GM19372 (cell line): ENCODE data around the gene GALNT16.
"Not testable (repeated sequence)": the region's sequence is repeated elsewhere in the genome, so short reads cannot be mapped to it uniquely, and the experiment has no call there.

Experiments used
- ATAC-seq: cut with Tn5 transposase; IDR thresholded peaks from one replicate; pipeline ENCODE4 v1.9.1; 2021; ENCODE audit warnings: mild to moderate bottlenecking, low read depth, moderate library complexity; ENCODE audit not compliant: unreplicated experiment

The GALNT16 gene

DNA sequence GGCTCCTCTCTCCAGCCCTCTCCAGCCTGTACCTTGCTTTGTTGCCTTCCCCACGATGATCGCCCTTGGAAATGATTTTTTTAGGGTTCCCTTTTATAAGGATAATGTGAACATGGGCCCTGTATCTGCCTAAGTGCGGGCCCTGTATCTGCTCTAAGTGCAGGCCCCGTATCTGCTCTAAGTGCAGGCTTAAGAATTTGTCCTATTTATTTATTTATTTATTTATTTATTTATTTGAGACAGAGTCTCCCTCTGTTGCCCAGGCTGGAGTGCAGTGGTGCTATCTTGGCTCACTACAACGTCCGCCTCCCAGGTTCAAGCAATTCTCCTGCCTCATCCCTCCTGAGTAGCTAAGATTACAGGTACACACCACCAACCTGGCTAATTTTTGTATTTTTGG, 22.5 kb downstream of the GALNT16 start:
- no peak for ATAC-seq

DNA sequence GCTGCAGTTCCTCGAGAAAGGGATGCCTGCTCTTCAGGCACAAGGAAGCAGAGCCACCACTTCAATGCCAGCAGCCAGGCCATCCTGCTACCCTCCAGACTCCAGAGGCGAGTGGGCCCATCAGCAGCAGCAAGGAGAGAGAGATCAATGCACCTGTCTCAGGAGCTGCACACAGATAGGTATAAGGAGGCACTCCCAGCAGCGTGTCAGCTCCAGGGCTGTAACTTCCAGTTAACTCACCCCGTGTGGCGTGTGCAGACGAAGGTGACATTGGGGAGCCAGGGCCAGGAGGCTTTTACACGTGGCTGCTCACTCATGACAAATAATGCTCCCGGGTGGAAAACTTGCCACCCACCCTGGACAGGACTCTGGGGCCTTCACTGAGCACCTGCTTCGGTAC, 24.2 kb downstream of the GALNT16 start:
- no peak for ATAC-seq

DNA sequence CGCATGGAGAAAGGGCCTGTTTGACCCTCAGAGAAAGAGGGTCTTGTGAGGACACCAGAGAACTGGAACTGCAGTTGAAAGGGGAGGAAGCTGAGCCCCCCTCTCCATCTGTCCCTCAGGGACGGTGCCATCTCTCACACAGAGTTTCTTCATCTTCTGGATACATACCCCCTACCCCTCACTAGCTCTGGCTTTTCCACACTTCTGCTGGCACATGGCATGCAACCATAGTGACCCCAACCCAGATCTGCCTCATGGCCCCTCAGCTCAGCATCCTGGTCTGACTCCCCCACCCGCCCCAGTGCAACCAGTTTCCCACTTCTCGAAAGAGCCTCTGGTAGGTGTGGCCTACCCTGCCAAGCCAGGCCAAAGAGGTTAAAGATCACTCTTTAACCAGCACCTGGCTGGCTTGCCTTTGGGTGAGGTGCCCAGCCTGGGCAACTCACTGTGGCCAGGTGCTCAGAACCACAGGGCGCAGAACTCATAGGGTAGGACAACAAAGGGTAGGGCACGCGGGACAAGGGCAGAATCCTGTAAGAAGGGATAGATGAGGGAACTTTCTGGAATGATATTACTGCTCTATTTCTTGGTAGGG, 25.8 kb downstream of the GALNT16 start:
- no peak for ATAC-seq

DNA sequence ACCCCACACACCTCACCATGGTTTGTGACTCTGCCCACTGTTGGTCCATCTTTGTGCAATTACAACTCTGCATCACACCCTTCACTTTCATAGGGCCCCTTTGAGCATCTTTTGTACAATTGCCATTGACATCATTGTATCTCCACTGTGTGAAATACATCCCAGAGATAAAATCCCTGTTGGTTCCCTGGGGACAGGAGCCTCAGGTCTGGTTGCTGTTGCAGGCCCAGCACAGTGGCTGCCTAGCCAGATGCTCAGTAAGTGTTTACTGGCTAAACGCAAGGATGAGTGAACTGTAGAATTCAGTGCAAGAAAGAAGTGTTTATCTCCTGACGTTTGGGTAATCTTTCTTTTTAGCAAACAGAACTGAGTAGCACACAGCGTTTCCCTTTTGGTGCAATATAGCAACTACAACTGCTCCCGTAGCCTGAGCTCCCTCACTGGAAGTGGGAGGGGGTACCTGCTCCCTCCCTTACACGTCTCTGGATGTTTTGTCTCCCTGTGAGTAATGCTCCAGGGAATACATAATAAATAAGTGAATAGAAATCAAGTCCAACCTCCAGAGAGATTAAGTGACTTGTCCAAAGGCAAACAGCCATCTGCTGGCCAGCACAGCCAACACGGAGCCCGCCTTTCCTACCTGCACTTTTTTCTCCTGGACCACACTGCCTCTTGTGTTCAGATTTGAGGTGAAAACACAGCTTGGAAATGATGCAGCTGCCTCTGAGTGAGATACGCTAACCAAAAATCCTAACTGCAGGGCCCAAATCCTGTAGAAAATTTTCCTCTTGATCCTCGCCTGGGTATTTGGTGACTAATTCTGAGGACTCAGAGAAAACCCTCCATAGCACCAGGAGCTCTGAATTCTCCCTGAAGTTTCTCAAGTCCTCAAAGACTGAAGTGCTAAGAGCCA, 27.4 kb downstream of the GALNT16 start:
- ATAC-seq, result no peak

- no peak for ATAC-seq
These were observed 28.2 kb downstream of the GALNT16 start for GRCh38 chr14:69288011-69288771.

DNA sequence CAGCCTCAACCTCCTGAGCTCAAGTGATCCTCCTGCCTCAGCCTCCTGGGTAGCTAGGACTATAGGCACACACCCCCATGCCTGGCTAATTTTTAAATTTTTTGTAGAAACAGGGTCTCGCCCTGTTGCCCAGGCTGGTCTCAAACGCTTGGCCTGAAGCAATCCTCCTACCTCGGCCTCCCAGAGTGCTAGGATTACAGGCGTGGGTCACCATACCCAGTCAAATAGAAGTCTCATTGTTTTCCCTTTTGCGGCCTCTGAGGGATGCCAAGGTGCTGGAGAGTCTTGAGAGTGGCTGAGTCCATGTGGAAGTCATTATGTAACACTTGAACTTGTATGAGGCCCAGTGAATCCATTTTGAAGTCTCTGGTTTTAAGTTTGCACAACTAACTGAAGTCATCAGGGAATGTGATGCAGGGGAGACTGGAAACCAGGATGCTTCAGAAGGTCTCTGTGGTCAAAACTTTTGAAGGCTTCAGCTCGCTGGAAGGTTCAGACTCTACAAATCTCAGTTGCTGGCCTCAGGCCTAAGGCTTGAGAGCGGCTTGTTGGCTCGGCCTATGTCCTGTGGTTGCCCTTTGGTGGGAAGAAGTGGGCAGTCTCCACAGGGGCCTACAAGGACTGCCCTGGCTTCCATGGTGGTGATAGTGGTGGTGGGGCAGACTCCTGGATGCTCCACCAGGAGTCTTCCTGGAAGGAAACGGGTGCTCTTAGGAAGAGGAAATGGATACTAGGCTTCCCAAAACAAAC, 29.2 kb downstream of the GALNT16 start:
- ATAC-seq, result no peak

DNA sequence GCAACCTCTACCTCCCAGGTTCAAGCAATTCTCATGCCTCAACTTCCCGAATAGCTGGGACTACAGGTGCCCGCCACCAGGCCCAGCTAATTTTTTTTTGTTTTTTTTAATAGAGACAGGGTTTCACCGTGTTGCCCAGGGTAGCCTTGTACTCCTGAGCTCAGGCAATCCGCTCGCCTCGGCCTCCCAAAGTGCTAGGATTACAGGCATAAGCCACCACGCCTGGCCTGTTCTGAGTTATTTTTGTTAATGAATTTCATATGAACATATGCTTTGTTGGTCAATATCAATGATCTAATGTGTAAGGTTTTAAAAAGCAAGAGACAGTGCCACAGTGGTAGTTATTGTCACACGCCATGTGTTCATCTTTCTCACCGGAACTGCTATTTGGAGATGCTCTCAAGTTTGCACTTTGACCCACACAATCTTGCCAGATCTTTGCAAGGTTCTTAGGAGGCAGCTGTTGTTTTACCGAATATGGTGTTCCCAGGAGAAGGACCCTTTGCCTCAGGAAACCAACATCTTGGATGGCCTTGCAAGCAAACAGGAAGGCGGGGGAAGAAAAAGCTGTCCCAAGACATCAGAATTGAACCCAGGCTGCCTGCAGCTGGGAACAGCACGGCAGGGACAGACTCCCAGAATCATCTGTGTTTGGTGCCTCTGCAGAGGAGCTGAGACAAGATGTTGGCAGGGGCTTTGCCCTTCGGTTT, 30.0 kb downstream of the GALNT16 start:
- ATAC-seq, result no peak

DNA sequence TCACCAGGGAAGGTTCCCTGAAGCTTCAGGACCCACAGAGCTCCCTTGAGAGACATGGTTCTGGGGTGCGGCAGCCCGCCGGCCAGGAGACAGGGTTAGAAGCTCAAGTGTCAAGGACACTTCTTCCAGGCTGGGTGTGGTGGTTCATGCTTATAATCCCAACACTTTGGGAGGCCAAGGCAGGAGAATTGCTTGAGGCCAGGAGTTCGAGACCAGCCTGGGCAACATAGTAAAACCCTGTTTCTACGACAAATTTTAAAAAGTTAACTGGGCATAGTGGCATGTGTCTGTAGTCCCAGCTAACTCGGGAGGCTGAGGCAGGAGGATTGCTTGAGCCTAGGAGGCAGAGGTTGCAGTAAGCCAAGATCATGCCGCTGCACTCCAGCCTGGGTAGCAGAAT, 30.9 kb downstream of the GALNT16 start:
- ATAC-seq, result not testable (repeated sequence)

- ATAC-seq, result no peak
These were observed 31.4 kb downstream of the GALNT16 start for GRCh38 chr14:69291396-69291795.

DNA sequence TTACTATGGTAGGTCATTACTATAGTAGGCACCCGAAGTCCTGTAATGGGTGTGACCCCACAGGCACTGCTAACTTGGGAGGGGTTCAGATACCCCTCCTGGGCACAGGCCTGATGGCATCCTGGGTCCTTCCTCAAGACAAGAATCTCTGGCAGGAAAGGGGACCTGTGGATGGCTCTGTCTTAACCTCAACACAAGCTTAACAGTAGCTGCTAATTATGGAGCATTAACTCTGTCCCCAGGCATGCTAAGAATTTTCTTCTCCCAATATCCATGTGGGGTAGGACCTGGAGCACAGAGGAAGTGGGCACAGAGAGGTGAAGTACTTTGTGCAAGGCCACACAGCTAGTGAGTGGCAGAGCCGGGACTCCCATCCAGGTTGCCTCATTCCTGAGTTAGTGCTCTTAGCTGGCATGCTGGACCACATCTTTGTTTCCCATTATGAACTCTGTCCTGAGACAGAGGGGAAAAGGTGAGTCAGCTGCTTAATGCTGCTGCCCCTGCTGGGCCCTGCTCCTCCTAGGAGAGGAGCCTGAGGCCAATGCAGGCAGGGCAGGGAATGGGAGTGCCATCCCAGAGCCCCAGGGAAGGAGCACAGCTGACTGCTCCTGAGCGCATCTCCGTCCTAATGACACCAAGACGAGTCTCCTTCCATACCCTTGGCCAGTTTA, 32.1 kb downstream of the GALNT16 start:
- ATAC-seq, result no peak

GRCh38 chr14:69298131-69299071, 38.4 kb downstream of the GALNT16 start:
- no peak for ATAC-seq

DNA sequence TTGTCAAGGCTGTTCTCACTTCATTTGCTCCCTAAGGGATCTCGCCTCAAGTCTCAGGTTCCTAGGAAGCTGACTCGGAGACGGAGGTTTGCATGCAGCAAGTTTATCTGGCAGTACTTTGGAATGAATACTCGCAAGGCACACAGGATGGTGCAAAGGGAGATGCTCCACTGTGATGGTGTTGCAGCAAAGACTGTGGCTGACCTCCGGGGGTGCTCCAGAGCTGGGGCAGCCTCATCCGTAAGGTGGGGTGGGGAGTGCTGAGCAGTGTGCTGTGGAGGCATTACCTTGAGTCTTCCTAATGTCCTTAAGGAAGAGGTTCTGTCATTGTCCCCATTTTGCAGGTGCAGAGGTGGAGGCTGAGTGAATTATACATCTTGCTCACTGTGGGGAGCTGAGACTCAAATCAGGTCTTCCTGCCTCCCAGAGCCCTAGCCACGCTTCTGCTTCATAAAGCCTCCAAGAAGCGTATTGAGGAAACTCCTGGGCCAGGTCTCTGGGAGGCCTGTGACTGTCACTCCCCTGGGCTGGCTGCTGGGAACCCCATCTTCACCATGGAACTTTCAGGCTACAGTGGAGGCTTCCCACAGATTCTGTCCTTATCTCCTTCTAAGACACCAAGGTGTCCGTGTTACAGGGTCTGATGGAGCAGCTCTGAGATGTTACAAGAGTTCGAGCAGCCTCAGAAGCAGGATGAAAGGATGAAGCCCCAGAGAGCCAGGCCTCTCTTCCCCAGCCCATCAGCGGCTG, 39.5 kb downstream of the GALNT16 start:
- no peak for ATAC-seq

GRCh38 chr14:69300601-69301221, 40.8 kb downstream of the GALNT16 start:
- ATAC-seq, result no peak

DNA sequence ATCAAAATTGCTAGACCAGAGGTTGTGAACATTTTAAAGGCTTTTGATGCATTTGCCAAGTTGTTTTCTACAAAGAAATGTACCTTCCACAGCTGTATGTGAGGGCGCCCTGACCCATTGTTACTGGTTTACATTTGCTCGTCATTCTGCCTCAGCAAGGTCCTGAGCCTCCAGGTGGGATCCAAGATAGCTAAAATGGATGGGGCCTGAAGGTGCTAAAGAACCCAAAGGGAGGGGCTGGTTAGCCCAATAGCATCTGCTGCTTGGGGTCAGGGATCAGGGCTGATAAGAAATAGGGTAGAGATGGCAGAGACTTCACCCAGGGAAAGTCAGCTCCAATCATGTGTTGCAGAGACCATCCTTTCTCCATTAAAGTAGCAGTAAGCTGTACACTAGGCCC, 43.1 kb downstream of the GALNT16 start:
- ATAC-seq, result no peak

DNA sequence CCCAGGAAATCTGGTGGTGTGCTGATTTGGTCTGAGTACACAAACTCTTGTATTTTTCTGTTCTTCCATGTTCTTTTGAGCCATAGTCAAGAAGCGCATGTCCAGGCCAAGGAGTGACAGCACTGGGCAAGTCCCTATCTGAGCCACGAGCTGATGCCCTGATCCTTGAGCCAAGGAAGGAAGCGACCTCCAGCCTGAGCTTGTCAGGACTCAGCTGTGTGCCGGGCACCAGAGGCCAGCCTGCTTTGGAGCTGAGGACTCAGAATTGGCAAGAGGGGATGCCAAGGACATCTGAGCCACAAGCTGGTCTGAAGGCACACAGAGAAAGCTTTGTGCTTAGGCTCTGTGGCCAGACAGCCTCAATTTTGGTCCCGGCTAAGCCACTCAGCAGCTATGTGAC, 52.6 kb downstream of the GALNT16 start:
- no peak for ATAC-seq

GRCh38 chr14:69313176-69313575, 53.2 kb downstream of the GALNT16 start:
- no peak for ATAC-seq

DNA sequence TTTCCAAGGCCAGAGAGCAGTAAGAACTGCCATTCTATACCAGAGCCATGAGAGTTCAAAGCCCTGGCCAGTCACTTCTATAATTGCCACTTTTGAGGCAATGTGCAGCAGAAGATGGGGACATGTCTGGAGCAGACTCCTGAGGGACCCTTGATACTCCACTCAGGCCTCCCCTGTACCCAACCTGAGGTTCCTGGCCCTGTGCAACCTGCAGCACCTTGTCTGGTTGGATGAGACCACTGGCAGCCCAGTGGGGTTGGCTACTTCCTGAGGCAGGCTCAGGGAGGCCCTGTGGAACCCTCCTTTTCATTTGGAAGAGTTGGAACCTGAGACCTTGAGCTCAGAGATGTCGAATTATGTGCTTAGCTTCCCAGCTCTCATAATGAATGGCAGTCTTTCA, 54.4 kb downstream of the GALNT16 start:
- ATAC-seq, result no peak
